Ascending aorta (tissue), 2 donors: ENCODE data around the gene UXS1. TPM values are rescaled to one million over a fixed set of nuclear protein-coding genes. Genes with fewer than 3 reads are reported as not detected.

Experiments used
- DNase-seq, 2 donors: peaks; one replicate each; pipeline ENCODE4 v3.0.0-alpha.2; 2019; ENCODE audit warnings: low spot score in 2 of 2
- H3K27ac ChIP-seq, 2 donors: fragments of 200-600 bp; sonication (generic); one replicate each; pipeline ENCODE4 v1.5.1; 2016 to 2017; ENCODE audit warnings: mild to moderate bottlenecking in 1 of 2
- H3K27me3 ChIP-seq: fragments of 200-600 bp; sonication (generic); one replicate; pipeline ENCODE4 v1.5.1; 2017
- H3K36me3 ChIP-seq, 2 donors: fragments of 200-600 bp; sonication (generic); one replicate each; pipeline ENCODE4 v1.5.1; 2016
- H3K4me1 ChIP-seq, 2 donors: fragments of 200-600 bp; sonication (generic); one replicate each; pipeline ENCODE4 v1.5.1; 2016 to 2017; ENCODE audit warnings: mild to moderate bottlenecking in 1 of 2
- H3K4me3 ChIP-seq, 2 donors: fragments of 200-600 bp; sonication (generic); one replicate each; pipeline ENCODE4 v1.5.1; 2016 to 2017; ENCODE audit warnings: mild to moderate bottlenecking in 1 of 2
- H3K9me3 ChIP-seq, 2 donors: fragments of 200-600 bp; sonication (generic); one replicate each; pipeline ENCODE4 v1.5.1; 2016
- CTCF ChIP-seq, 3 experiments: fragments of 200-600 bp in 2 of 3; fragments of 450-650 bp in 1 of 3; sonication (generic) in 2 of 3; IDR thresholded peaks; one replicate each; pipeline ENCODE4 v1.5.1; 2016 to 2019; ENCODE audit warnings: antibody characterized with exemption in 3 of 3, mild to moderate bottlenecking in 1 of 3, moderate library complexity in 1 of 3
- intact Hi-C: fragments of 100-400 bp; cut with DNase I; formaldehyde crosslinking; loops from one replicate; pipeline ENCODE4 v1.15.1; 2023
- total RNA-seq: library from RNA; depleted of rRNA; stranded (reverse); fragments of >200 nt; gene quantifications from one replicate; pipeline ENCODE4 v1.1.0, GENCODE V29; 2016

UXS1 gene
- total RNA-seq, 1 donor from 2014 or later = 146 TPM

DNA sequence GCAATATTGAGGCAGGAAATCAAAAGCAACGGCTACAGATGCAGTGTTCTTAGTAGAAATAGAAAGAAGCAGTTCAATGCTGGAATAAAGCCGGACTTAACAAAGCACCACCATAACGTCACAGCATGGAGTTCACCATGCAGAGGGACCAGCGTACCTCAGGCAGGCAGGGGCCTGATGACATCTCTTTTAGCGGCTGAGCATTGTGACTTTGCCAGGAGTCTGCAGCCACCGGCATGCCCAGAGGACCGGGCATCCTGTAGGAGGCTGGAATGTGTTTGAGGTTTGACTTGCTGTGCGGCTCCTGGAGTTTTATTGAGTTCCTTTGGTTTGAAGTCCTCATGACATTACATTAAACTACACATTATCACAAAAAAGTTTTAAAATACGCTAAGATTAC, 139.8 kb downstream of the UXS1 start:
- H3K36me3 ChIP-seq = no peaks in the 10 kb centered on the region
- no peak overlapping the region for H3K27ac ChIP-seq
- no peak for TF ChIP-seq CTCF (IDR thresholded peaks at IDR 0.05)
- H3K4me1 ChIP-seq = no peaks in the 10 kb centered on the region
- no peak overlapping the region for H3K4me3 ChIP-seq
- intact Hi-C loops = no loop called here
- H3K27me3 ChIP-seq = no peaks in the 10 kb centered on the region
- DNase-seq = no peak
- H3K9me3 ChIP-seq = no peaks in the 10 kb centered on the region

DNA sequence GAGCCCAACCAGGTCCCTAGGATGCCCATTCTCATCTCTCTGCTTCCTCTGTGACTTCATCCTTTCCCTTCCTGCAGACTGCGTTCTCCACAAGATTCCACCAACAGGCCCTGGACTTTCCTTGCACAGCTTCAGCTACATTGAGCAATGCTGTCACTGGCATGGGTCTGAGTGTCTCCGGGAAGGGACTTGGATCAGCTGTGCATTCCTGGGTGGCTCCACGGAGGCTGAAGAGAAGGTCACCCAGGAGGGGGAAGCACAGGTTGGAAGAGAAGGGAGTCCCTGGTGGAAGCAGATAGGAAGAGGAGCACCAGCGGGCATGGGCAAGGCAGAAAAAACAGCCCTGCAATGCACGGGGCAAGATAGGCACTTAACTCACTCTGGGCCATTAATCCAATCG, 140.5 kb downstream of the UXS1 start:
- H3K27ac ChIP-seq = no peak overlapping the region
- H3K27me3 ChIP-seq = no peaks in the 10 kb centered on the region
- no peaks in the 10 kb centered on the region for H3K36me3 ChIP-seq
- DNase-seq = no peak
- TF ChIP-seq CTCF (IDR thresholded peaks at IDR 0.05) = no peak
- H3K4me3 ChIP-seq = no peak overlapping the region
- no peaks in the 10 kb centered on the region for H3K9me3 ChIP-seq
- intact Hi-C loops = no loop called here
- H3K4me1 ChIP-seq = no peaks in the 10 kb centered on the region

GRCh38 chr2:106053116-106053515, 141.0 kb downstream of the UXS1 start:
- H3K4me3 ChIP-seq = no peak overlapping the region
- H3K9me3 ChIP-seq = no peaks in the 10 kb centered on the region
- no peak for TF ChIP-seq CTCF (IDR thresholded peaks at IDR 0.05)
- intact Hi-C loops = no loop called here
- no peaks in the 10 kb centered on the region for H3K36me3 ChIP-seq
- no peak overlapping the region for H3K27ac ChIP-seq
- no peaks in the 10 kb centered on the region for H3K27me3 ChIP-seq
- DNase-seq = no peak
- no peaks in the 10 kb centered on the region for H3K4me1 ChIP-seq

DNA sequence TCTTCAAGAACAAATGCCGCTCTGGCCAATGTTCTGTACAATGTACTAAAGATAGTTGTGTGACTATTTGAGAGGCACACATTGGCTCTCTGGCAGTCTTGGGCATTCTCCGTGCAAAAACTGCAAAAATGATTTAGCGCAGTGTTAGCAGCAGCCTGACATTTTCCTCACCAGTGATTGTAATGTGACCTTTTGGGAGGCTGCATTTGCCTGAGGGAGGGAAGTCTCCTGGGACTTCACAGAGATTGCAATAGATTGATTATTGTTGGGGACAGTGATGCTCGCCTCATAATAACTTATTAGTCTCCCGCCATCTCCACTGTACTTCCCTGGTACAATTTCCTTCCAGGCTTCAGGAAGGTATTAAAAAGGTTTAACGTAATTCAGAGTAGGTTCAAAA, 149.2 kb downstream of the UXS1 start:
- no peak for TF ChIP-seq CTCF (IDR thresholded peaks at IDR 0.05)
- no peaks in the 10 kb centered on the region for H3K4me1 ChIP-seq
- DNase-seq = no peak
- no peaks in the 10 kb centered on the region for H3K27me3 ChIP-seq
- no peak overlapping the region for H3K4me3 ChIP-seq
- no peak overlapping the region for H3K27ac ChIP-seq
- intact Hi-C loops = no loop called here
- H3K36me3 ChIP-seq = no peaks in the 10 kb centered on the region
- no peaks in the 10 kb centered on the region for H3K9me3 ChIP-seq

GRCh38 chr2:106044021-106044420, 150.1 kb downstream of the UXS1 start:
- no peaks in the 10 kb centered on the region for H3K4me1 ChIP-seq
- intact Hi-C loops = no loop called here
- no peaks in the 10 kb centered on the region for H3K9me3 ChIP-seq
- no peak for TF ChIP-seq CTCF (IDR thresholded peaks at IDR 0.05)
- no peak for DNase-seq
- no peak overlapping the region for H3K27ac ChIP-seq
- no peaks in the 10 kb centered on the region for H3K36me3 ChIP-seq
- H3K27me3 ChIP-seq = no peaks in the 10 kb centered on the region
- H3K4me3 ChIP-seq = no peak overlapping the region
